PC-9 (cell line): ENCODE results near the gene MAGI1.

ENCODE experiments used
- CTCF ChIP-seq: fragments of 200-600 bp; sonication (generic); conservative IDR thresholded peaks from 2 replicates; pipeline ENCODE4 v1.6.1; 2017; ENCODE audit warnings: mixed run types, antibody characterized with exemption, mild to moderate bottlenecking, moderate library complexity
- EZH2 ChIP-seq: fragments of 200-600 bp; sonication (generic); IDR thresholded peaks from 2 replicates; pipeline ENCODE4 v1.8.0; 2017; ENCODE audit warnings: antibody characterized with exemption, low read depth

- TF ChIP-seq EZH2: no peak
- TF ChIP-seq CTCF: no peak
Observed at GRCh38 chr3:65575376-65575840, 463.3 kb downstream of the MAGI1 start.
